DMS153 treated with DMSO at 0.1 percent for 48 hours (cell line): ENCODE data around the gene DKK3.
A peak's percentile ranks its signal among the peaks of the same experiment; 100 is the strongest.
"Not testable (repeated sequence)": the region's sequence is repeated elsewhere in the genome, so short reads cannot be mapped to it uniquely, and the experiment has no call there.

ENCODE experiments used
- DNase-seq: peaks from one replicate; lab custom pipeline; 2025; ENCODE audit not compliant: unreplicated experiment; lab: John Stamatoyannopoulos, UW

Gene DKK3

GRCh38 chr11:12007769-12008737 lies at the start of gene DKK3:
Gene DKK3 (minus strand): TSS chr11:12008626. CDS start chr11:12008582, 44 bp downstream.
- DNase-seq: no peak

GRCh38 chr11:12057299-12057980 lies 49.0 kb upstream of the DKK3 start:
- no peak for DNase-seq

- no peak for DNase-seq
Observed at GRCh38 chr11:12056119-12056518, 47.7 kb upstream of the DKK3 start.

GRCh38 chr11:12053606-12054361 lies 45.4 kb upstream of the DKK3 start:
- DNase-seq: no peak

GRCh38 chr11:12052676-12053605 lies 44.5 kb upstream of the DKK3 start:
- DNase-seq: no peak

DNA sequence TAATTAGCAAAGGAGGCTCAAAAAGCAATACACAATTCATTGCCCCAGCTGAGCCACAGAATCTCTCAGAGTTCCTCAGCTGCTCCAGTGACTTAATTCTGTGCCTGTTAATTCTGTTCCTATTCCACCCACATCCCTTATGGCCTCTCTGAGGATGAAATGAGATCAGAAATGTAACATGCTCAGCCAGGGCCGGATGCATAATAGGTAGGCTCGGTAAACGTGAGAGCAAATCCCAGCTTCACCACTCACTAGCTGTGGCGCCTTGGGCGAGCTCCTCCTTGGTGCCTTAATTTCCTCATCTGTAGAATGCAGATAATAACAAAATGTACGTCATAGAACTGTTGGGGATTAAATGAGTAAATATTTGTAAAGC lies 42.8 kb upstream of the DKK3 start:
- DNase-seq: no peak

- no peak for DNase-seq
Observed at GRCh38 chr11:12050470-12051286, 42.3 kb upstream of the DKK3 start.

DNA sequence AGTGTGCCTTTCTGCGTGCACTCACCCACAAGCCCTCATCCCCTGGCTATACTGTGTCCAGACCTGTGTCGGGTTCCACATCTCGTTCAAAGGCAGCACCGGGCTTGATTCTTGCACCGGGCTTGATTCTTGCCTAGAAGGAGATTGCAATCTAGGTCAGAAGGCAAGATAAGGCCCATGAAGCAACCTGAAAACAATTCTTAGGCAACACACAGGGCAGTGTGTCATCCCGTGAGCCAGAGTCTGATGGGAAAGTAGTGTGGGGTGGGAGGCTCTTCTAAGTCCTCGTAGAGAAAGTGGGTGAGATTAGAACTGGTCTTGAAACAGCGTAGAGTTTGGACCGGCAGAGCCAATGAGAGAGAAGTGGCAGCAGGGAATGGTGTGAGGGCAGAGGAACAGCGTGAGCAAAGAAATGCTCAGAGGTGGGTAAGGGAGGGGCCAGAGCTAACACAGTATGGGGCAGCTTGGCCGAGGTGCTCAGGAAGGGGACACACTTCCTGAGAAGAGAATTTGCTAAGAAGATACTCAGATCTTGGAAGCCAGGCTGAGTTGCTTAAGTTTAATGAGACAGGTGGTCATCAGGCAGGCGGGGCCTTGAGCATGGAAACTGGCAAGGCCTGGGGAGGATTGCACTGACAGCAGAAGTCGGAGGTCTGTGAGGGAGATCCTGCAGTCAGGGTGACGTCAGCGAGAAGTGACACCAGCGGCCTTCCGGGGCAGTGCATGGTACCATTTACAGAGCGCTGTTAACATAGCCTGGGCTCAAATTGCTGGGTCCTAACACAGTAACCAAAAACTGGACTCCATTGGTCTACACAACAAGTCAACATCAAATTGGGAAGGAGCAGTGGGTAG lies 40.7 kb upstream of the DKK3 start:
- no peak for DNase-seq

- no peak for DNase-seq
Observed at GRCh38 chr11:12046636-12047236, 38.3 kb upstream of the DKK3 start.

- DNase-seq: no peak
Observed at GRCh38 chr11:12045914-12046635, 37.6 kb upstream of the DKK3 start.

- DNase-seq: no peak
Observed at GRCh38 chr11:12044799-12045198, 36.4 kb upstream of the DKK3 start.

DNA sequence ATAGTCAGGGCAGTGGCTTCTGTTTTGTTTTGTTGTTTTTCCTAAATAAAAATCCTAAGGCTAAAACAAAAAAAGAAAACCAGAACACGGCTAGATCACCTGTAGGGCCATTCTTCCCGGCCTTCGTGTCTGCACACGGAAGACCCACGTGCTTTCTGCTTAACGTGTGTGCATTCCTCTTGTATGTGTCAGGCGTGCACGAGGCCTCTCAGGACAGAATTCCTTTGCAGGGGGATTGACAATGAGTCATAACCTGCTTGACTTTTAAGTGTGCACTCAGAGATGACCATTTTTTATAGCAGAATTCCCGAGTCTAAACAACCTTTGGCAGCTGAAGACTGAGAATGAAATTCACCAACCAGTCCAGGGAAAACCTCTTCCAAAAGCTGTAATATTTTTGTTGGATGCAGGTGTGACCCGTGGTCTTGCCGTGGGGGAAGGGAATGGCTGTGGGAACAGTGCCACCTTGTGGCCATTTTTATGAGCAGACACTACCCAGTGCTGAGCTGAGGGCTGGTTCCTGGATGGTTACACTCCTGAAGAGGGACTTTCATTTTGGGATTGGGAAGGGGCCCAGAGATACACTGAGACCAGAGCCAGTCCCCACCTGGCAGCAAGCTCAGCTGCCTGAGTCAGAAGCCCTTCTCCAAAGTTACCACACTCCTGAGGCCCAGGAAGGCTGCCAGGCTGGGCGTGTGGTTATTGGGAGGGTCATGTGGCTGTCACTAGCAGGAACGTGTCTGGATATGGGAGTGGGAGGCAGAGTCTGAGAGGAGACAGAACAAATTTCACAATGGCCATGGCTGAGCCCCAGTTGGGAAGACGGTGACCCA lies 35.7 kb upstream of the DKK3 start:
- DNase-seq: peak; percentile 54

- DNase-seq: no peak
Observed at GRCh38 chr11:12043221-12043620, 34.8 kb upstream of the DKK3 start.

GRCh38 chr11:12042215-12042676 lies 33.8 kb upstream of the DKK3 start:
- DNase-seq: no peak

GRCh38 chr11:12040719-12041118 lies 32.3 kb upstream of the DKK3 start:
- not testable (repeated sequence) for DNase-seq

GRCh38 chr11:12032968-12033367 lies 24.5 kb upstream of the DKK3 start:
- DNase-seq: no peak
